GM19455 (cell line): ENCODE measurements around the gene COA8.

Source experiments
- ATAC-seq: cut with Tn5 transposase; IDR thresholded peaks from one replicate; pipeline ENCODE4 v1.9.1; 2021; ENCODE audit not compliant: unreplicated experiment

Gene COA8

GRCh38 chr14:103535891-103536565 lies 26.7 kb upstream of the COA8 start:
- ATAC-seq: no peak

DNA sequence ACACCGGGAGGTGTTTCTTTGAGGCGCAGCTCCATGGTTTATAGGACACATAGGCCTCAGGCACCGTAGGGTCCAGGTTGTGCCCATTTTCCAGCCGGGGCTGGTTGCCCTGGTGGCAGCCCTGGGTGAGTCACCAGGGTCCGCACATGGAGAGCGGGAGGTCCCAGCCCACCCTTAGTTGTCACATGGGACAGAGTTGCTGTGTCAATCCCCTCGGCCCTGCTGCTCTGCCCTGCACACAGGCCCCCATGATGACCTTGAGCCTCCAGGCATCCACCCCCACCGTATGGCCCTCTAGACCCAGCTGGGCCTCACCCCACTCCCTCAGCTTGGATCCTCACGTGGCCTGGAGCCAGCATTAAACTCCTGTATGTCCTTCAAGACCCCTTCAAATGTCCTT lies 26.1 kb upstream of the COA8 start:
- no peak for ATAC-seq

GRCh38 chr14:103537175-103537990 lies 25.4 kb upstream of the COA8 start:
- ATAC-seq: no peak

GRCh38 chr14:103538291-103539055 lies 24.3 kb upstream of the COA8 start:
- no peak for ATAC-seq

DNA sequence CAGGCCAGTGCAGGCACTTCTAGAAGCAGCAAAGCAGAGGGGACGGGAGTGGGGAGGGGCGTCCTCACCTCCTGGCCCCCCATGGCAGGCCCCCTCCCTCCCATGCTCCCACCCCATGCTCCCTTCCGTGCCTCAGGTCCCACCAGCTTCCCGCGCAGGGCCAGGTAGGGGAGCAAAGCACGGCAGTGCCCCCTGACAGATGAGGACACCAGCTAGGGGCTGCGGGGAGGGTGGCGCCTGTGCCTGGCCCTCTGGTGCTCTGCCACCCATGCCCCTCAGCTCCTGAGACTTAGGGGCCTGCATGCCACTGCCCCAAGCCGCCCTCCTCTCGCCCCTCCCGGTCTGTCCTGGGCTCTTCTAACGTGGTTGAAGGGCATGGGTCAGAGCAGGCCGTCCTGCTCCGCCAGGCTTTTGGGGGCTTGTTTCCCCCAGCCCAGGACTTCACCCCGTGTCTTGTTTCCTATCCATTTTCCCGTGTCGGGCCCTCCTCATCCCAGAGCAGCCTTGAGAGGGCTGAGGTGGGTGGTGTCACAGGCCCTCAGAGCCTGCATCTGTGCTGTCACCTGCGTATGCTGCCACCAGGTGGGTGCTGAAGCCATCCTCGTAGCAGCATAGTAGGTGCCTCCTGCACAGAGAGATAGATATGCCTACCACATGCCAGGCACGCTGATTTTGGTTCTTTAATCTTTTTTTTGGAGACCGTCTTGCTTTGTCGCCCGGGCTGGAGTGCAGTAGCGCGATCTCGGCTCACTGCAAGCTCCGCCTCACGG lies 23.5 kb upstream of the COA8 start:
- ATAC-seq: no peak

DNA sequence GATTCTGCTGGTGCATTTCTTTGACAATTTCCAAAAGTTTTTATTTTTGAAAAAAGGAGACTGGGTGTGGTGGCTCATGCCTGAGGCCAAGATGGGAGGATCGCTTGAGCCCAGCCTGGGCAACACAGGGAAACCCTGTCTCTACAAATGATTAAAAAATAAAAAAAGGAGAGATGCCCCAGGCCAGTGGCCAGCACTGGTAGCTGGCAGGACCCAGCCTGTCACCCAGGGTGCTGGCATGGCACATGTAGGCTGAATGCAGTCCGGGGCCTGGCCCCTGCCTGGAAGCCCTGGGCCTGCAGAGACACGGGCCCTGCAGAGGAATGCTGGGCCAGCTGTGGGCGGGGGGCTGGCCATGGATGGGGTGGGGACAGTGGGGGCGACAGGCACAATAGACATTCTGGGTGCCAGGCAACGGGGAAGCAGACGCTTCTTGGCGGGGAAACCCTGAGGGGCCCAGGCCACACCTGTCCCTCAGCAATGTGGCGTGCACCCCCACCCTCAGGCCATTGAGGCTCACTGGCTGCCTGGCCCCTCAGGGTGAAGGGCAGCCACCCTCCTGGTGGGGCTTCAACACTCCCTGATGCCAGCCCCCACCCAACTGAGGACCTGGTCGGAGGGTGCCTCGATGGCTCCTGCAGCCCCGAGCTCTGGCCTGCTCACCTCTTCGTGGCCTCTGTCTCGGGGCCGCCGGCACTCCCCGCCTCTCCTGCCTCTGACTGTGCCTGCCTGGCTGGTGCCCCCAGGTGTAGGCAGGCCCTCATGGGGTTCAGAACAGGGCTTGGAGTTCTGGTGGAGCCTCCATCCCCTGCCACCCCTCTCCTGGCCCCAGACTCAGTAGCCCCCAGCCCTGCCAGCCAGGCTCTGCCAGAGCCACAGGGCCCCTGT lies 21.7 kb upstream of the COA8 start:
- ATAC-seq: no peak

DNA sequence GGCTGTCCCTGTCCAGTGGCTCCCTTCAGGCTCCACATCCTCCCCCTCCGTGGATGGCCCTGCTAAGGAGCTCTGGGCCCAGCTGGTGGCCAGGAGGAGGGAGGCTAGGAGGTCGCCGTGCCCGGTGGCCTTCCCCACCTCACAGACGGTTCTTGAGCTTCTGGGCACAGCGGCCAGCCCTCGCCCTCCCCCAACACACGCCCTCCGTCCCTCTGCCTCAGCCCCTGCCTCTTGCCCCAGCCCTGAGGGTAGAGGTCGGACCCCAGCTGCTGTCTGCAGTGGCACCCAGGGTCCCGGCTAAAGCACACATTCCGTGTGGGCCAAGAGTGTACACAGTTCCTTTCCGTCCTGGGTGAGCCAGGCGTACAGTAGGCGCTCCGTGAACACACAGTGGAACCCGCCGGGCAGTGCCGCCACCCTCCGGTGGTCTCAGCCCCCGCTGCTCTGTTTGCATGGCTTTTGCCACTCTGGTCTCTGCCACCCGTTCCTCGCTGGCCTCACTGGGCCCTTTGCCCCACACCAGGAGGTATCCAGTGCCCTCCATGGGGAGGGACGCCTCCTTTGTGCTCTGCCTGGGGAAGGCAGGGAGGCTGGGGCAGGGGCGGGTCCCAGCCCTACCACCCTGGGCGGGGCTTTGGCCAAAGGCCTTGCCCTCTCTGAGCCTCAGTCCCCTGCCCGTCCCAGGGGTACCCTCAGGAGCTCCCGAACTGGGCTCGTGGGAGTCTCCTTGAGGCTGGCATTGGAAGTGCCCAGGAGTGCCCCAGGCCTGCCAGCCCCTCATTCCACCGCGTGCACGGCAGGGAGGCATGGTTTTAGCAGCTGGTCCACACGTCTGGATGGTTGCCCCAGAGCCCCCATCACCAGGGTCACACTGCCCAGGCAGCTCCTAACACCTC lies 20.8 kb upstream of the COA8 start:
- no peak for ATAC-seq

DNA sequence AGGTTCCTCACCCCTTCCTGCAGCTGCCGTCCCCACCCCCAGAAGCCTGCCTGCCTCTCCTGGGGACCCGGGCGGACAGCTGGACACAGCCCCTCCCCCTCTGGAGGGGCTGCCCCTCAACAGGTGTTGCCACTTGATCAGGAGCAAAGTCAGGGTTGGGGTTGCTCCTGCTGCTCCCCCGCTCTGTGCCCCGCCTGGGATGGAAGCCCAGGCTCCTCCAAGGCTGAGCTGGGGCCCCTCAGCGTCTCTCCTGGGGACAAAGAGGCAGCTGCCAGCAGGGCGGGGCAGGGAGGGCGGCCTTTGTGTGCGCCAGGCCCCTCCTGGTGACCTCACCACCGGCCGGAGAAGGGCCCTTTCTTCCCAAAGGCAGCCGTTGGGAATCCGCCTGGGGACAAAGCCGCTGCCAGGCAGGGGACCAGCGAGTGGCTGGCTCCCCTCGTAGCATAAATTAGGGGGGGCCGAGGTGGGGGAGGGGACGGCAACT lies 20.1 kb upstream of the COA8 start:
- ATAC-seq: no peak

DNA sequence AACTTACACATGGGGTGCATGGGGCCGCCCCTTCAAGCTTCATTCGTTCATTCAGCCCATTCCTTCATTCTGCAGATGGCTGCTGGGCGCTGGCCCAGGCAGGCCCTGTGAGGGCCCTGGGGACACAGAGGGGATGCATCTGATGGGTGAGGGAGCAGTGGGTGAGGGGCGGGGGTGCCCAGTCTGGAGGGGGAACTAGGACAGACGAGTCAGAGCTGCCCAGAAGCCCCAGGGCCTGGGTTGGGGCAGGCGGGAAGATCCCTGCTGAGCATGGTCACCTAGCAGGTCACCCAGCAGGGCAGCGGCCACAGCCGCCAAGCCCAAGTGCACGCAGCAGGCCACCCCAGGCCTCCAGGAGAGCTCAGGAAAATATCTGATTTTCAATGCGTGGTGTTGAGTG lies 19.6 kb upstream of the COA8 start:
- no peak for ATAC-seq

DNA sequence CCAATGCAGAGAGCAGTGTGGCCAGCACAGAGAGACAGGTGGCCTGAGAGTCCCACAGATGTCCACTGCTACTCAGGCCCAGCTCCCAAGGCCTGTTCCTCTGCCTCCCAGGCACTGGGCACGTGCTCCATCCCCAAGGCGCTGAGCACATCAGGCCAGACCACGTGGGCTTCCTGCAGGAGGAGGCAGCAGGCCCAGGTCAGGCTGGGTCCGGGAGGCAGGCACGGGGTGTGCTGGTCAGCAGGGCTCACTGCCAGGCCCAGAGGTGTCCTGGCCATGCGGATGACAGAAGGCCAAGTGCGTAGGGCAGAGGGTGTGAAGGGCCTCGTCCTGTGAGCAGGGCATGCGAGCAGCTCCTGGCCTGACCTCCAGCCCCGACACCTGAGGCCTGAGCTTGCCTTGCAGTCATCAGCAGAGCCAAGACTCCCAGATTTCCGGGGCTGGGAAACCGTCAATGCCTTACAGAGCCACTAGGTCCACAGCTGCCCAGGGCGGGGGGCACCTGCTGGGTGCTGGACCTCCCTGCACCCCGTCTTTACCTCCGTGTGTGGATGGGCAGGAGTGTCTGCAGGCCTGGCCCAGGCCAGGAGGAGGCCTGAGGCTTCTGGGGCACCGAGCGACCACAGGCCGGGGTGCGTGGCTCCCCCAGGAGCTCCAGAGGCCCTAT lies 18.9 kb upstream of the COA8 start:
- no peak for ATAC-seq

- ATAC-seq: no peak
Measured at GRCh38 chr14:103544388-103545218, 18.2 kb upstream of the COA8 start.

DNA sequence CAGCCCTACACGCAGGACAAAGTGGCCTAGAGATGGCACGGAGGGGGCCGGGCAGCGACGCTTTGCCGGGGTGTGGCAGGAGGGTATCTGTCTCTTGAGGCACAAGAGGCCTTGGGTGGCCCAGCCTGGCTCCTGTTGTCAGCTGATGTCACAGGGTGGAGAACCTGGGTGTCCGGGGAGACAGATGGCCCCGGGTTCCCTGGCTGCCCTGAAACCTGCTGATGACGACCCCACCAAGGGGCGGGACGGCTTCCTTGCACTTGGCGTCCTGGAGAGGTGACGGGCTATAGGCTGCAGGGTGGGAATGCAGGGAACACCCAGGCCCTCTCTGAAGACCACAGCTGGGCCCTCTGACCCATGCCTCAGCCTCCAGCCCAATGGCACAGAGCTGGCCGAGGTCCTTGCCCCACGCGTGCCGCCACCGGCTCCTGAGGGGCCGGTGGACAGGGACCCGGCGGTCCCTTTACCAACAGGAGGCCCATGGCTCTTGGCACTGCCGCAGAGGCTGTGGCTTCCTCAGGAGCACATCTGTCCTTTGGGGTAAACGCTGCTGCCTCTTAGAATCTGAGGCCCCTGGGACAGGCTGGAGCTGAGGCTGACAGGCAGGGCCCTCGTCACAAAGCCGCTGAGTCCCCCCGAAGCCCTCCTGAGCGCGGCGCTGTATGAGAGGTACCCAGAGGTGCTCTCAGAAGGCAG lies 17.4 kb upstream of the COA8 start:
- ATAC-seq: no peak

DNA sequence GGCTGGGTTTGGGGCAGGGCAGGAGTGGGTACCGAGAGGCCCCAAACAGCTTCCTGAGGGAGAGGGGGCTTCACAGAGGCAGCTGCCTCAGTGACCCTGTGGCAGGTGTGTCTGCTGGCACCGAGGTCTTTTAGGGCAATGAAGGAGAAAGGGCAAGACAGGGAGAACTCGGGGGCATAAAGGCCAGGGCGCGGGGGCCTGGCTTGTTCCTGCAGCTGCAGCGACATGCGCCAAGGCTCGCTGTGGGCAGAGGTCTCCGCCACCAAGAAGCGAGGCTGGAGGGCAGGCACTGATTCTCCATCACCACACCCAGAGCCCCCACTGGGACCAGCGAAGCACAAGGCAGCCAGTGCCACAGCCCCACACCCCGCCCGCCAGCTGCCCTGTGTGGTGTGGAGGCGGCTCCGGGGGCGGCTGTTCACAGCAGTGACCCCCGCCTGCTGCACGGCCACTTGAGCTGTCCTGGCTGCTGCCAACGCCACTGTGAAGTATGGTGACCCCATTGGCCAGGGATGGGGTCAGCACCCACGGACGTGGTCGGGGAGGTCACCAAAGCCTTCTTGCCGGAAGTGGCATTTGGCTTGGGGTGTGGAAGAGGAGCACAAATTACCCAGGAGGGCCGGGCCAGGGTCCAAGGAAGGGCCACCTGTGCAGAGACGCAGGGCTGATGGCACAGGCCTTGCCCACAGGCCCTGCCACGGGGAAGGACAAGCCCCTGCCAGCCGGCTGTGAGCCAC lies 16.7 kb upstream of the COA8 start:
- ATAC-seq: no peak

DNA sequence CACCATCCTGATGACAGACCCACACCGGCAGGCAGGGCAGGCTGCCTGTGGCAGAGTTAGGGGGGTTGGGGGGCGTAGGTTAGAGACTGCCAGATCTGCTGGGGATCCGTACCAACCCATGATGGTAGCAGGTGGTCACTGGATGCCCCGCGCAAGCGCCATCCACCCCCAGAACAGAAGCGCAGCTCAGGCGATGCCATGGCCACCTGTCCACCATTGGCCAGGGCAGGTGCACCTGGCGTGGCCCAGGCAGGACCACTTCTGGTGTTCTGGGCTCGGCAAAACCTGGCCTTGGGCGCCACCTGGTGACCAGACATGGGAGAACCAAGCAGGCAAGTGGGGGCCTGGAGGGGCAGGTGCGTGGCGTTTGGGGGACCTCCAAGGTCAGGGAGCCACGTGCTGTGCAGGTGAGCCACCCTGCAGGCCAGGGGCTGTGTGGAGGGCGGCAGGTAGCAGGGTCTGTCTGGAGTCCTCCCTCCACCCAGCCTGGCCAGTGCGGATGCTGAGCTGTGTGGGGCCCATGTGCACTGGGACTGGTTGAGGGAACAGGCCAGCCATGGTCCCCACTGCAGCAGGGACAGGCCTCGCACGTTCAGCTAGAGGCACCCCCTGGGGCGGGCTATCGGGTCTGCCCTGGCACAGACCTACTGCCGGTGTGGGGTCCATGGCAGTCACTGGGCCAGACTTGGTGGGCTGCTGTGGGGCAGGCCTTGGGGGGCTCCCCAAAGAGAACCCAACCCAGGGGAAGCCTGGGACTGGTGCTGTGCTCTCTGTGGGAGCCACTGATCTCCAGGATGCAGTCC lies 15.9 kb upstream of the COA8 start:
- no peak for ATAC-seq

- ATAC-seq: no peak
Measured at GRCh38 chr14:103547455-103547940, 15.3 kb upstream of the COA8 start.
